OCI-LY3 (cell line): ENCODE measurements around the gene TSPAN9.

Source experiments
- H2AFZ ChIP-seq: fragments of 200-600, 300-600 bp; shearing (Covaris generic); 2 replicates; pipeline ENCODE4 v1.6.0; 2014; ENCODE audit warnings: antibody characterized with exemption, low read depth, low read length
- H3K27ac ChIP-seq: fragments of 200-600, 300-600 bp; sonication (generic); 2 replicates; pipeline ENCODE4 v1.5.1; 2014; ENCODE audit warnings: mild to moderate bottlenecking, low read length, moderate library complexity, mixed read lengths
- H3K27me3 ChIP-seq: fragments of 200-600, 300-600 bp; sonication (generic); 2 replicates; pipeline ENCODE4 v1.6.1; 2014; ENCODE audit warnings: low read depth, low read length, mixed read lengths
- H3K36me3 ChIP-seq: fragments of 200-600, 300-600 bp; sonication (generic); replicated peaks from 2 replicates; pipeline ENCODE3; 2014; ENCODE audit warnings: low read depth, low read length, mixed read lengths
- H3K4me1 ChIP-seq: fragments of 300-600, 200-600 bp; sonication (generic); 2 replicates; pipeline ENCODE4 v1.6.1; 2014; ENCODE audit warnings: low read length, mixed read lengths
- H3K4me2 ChIP-seq: fragments of 200-600, 300-600 bp; sonication (generic); 2 replicates; pipeline ENCODE4 v1.6.1; 2014; ENCODE audit warnings: low read length, mixed read lengths
- H3K4me3 ChIP-seq: fragments of 300-600, 200-600 bp; sonication (generic); 2 replicates; pipeline ENCODE4 v1.5.1; 2014; ENCODE audit warnings: antibody characterized with exemption, mild to moderate bottlenecking, low read length, moderate library complexity
- H3K79me2 ChIP-seq: fragments of 300-600, 200-600 bp; shearing (Covaris generic); 2 replicates; pipeline ENCODE4 v1.6.1; 2014; ENCODE audit warnings: mild to moderate bottlenecking, low read length, mixed read lengths
- H3K9ac ChIP-seq: fragments of 300-600, 200-600 bp; shearing (Covaris generic); 2 replicates; pipeline ENCODE4 v1.6.0; 2014; ENCODE audit warnings: mild to moderate bottlenecking, low read length, moderate library complexity
- H3K9me3 ChIP-seq: fragments of 200-600, 300-600 bp; shearing (Covaris generic); 2 replicates; pipeline ENCODE4 v1.6.1; 2014; ENCODE audit warnings: low read length, mixed read lengths; ENCODE audit not compliant: insufficient read depth
- H4K20me1 ChIP-seq: fragments of 200-600, 300-600 bp; sonication (generic); 2 replicates; pipeline ENCODE4 v1.6.1; 2016; ENCODE audit warnings: low read length, mixed read lengths; ENCODE audit not compliant: insufficient read depth
- CTCF ChIP-seq: fragments of 200-600, 300-600 bp; sonication (generic); IDR thresholded peaks from 2 replicates; pipeline ENCODE4 v1.5.1; 2014; ENCODE audit warnings: antibody characterized with exemption, low read length, low read depth
- EZH2phosphoT487 ChIP-seq: fragments of 200-600 bp; shearing (Covaris generic); IDR thresholded peaks from 2 replicates; pipeline ENCODE4 v1.6.1; 2018; ENCODE audit warnings: antibody characterized with exemption, mixed run types, low read depth

Gene TSPAN9

GRCh38 chr12:3170423-3171194 is 93.4 kb downstream of the TSPAN9 start:
- H3K9me3 ChIP-seq: no peaks in the 10 kb centered on the region
- no peaks in the 10 kb centered on the region for H3K4me1 ChIP-seq
- peaks cover 66% of the 10 kb centered on the region for H3K27me3 ChIP-seq
- no peak overlapping the region for H3K4me2 ChIP-seq
- H3K27ac ChIP-seq: no peak overlapping the region
- H4K20me1 ChIP-seq: peaks cover 3% of the 10 kb centered on the region; the same call in 1 of the 2 replicates
- no peak overlapping the region for H2AFZ ChIP-seq
- no peak overlapping the region for H3K4me3 ChIP-seq
- no peaks in the 10 kb centered on the region for H3K36me3 ChIP-seq
- no peak overlapping the region for H3K9ac ChIP-seq
- TF ChIP-seq CTCF: no peak
- TF ChIP-seq EZH2phosphoT487: no peak
- no peaks in the 10 kb centered on the region for H3K79me2 ChIP-seq

GRCh38 chr12:3171195-3171591 is 94.0 kb downstream of the TSPAN9 start:
- no peak overlapping the region for H3K9ac ChIP-seq
- H3K36me3 ChIP-seq: no peaks in the 10 kb centered on the region
- H3K4me3 ChIP-seq: no peak overlapping the region
- no peak overlapping the region for H3K4me2 ChIP-seq
- no peaks in the 10 kb centered on the region for H3K79me2 ChIP-seq
- TF ChIP-seq EZH2phosphoT487 (no peak), CTCF (no peak)
- H3K27me3 ChIP-seq: peaks cover 68% of the 10 kb centered on the region
- H2AFZ ChIP-seq: no peak overlapping the region
- no peak overlapping the region for H3K27ac ChIP-seq
- H3K9me3 ChIP-seq: no peaks in the 10 kb centered on the region
- H4K20me1 ChIP-seq: peaks cover 3% of the 10 kb centered on the region; the same call in 1 of the 2 replicates
- H3K4me1 ChIP-seq: no peaks in the 10 kb centered on the region

GRCh38 chr12:3172124-3173007 is 95.2 kb downstream of the TSPAN9 start:
- Histone ChIP-seq H3K36me3 (no peaks in the 10 kb centered on the region), H3K27ac (no peak overlapping the region), H4K20me1 (peaks cover 3% of the 10 kb centered on the region; the same call in 1 of the 2 replicates), H3K9ac (no peak overlapping the region), H3K4me2 (no peak overlapping the region), H3K79me2 (no peaks in the 10 kb centered on the region), H3K27me3 (peaks cover 66% of the 10 kb centered on the region), H3K4me3 (no peak overlapping the region), H3K9me3 (no peaks in the 10 kb centered on the region), H2AFZ (no peak overlapping the region), H3K4me1 (no peaks in the 10 kb centered on the region)
- TF ChIP-seq EZH2phosphoT487: no peak

- no peaks in the 10 kb centered on the region for H3K79me2 ChIP-seq
- H3K27ac ChIP-seq: no peak overlapping the region
- no peaks in the 10 kb centered on the region for H3K9me3 ChIP-seq
- peaks cover 3% of the 10 kb centered on the region; the same call in 1 of the 2 replicates for H3K4me1 ChIP-seq
- no peak overlapping the region for H3K4me3 ChIP-seq
- H3K4me2 ChIP-seq: no peak overlapping the region
- no peak overlapping the region for H2AFZ ChIP-seq
- no peak for TF ChIP-seq CTCF
- TF ChIP-seq EZH2phosphoT487: no peak
- peaks cover 66% of the 10 kb centered on the region for H3K27me3 ChIP-seq
- H3K36me3 ChIP-seq: no peaks in the 10 kb centered on the region
- no peak overlapping the region for H3K9ac ChIP-seq
- H4K20me1 ChIP-seq: no peaks in the 10 kb centered on the region; the same call in 1 of the 2 replicates
These were observed 95.9 kb downstream of the TSPAN9 start for GRCh38 chr12:3173008-3173553.
